ENCODE measurements around the gene LZIC. TPM values are rescaled to one million over a fixed set of nuclear protein-coding genes. Genes with fewer than 3 reads are reported as not detected.

LZIC gene
- total and polyA plus RNA-seq, 2 of the 13 experiments (the other 11 are each of a cell fraction or from before 2014, with no cell fraction given): 25.2 to 71.8 TPM

GRCh38 chr1:9900142-9901043 lies 42.8 kb downstream of the LZIC start (continued):
- TF ChIP-seq THAP9 (CRISPR knock-in tag; IDR thresholded peaks at IDR 0.05; ENCODE audit: borderline replicate concordance) (no peak), SOX13 (IDR thresholded peaks at IDR 0.05) (no peak), SOX13 (CRISPR knock-in tag; conservative IDR thresholded peaks at IDR 0.05 in 1 of 2, IDR thresholded peaks at IDR 0.05 in 1 of 2) (no peak; a peak in 1 of 4 replicates), HDAC2 (CRISPR knock-in tag; IDR thresholded peaks at IDR 0.05) (0 out of 2 replicates have a peak, but pooled peaks have one; percentile 21), CEBPB (IDR thresholded peaks at IDR 0.05; ENCODE audit: borderline replicate concordance, low read depth, low read length) (no peak), PAF1 (CRISPR knock-in tag; IDR thresholded peaks at IDR 0.05) (no peak), KLF15 (CRISPR knock-in tag; IDR thresholded peaks at IDR 0.05; ENCODE audit: borderline replicate concordance) (no peak), JARID2 (CRISPR knock-in tag; IDR thresholded peaks at IDR 0.05; ENCODE audit: insufficient replicate concordance) (no peak), MLXIP (CRISPR knock-in tag; IDR thresholded peaks at IDR 0.05; ENCODE audit: borderline replicate concordance) (no peak), ZNF335 (CRISPR knock-in tag; IDR thresholded peaks at IDR 0.05) (no peak), HMGXB3 (CRISPR knock-in tag; IDR thresholded peaks at IDR 0.05; ENCODE audit: borderline replicate concordance) (no peak), ATM (IDR thresholded peaks at IDR 0.05; ENCODE audit: borderline replicate concordance) (no peak), ELF1 (CRISPR knock-in tag; IDR thresholded peaks at IDR 0.05) (peak; percentile 38; the same call in 1 of the 2 replicates), ZBTB33 (CRISPR knock-in tag; IDR thresholded peaks at IDR 0.05) (no peak)
